Activated naive CD8-positive, alpha-beta T cell treated with anti-CD3 and anti-CD28 coated beads for 36 hours (primary cell): ENCODE results near the gene GALNT2. TPM values are rescaled to one million over a fixed set of nuclear protein-coding genes. Genes with fewer than 3 reads are reported as not detected.

ENCODE experiments used
- DNase-seq: peaks from one replicate; pipeline ENCODE4 v3.0.0; 2021
- H3K27ac Mint-ChIP-seq: one replicate; pipeline ENCODE4 v1.8.0; 2022; ENCODE audit warnings: mild to moderate bottlenecking, moderate library complexity, mixed read lengths
- H3K27me3 Mint-ChIP-seq: one replicate; pipeline ENCODE4 v1.8.0; 2022; ENCODE audit warnings: mild to moderate bottlenecking, mixed read lengths
- H3K36me3 Mint-ChIP-seq: one replicate; pipeline ENCODE4 v1.8.0; 2021; ENCODE audit warnings: mild to moderate bottlenecking, mixed read lengths
- H3K4me1 Mint-ChIP-seq: one replicate; pipeline ENCODE4 v1.8.0; 2021; ENCODE audit warnings: mixed read lengths
- H3K4me3 Mint-ChIP-seq: one replicate; pipeline ENCODE4 v1.8.0; 2022; ENCODE audit warnings: mild to moderate bottlenecking, moderate library complexity, mixed read lengths
- H3K9me3 Mint-ChIP-seq: one replicate; pipeline ENCODE4 v1.8.0; 2022; ENCODE audit warnings: mixed read lengths
- total RNA-seq, 2 experiments: library from RNA; stranded (reverse); gene quantifications; one replicate each; pipeline ENCODE4 v1.2.3, GENCODE V29; 2021

Gene GALNT2
- total RNA-seq, 2 experiments from 2014 or later = 46.5 to 48.2 TPM

DNA sequence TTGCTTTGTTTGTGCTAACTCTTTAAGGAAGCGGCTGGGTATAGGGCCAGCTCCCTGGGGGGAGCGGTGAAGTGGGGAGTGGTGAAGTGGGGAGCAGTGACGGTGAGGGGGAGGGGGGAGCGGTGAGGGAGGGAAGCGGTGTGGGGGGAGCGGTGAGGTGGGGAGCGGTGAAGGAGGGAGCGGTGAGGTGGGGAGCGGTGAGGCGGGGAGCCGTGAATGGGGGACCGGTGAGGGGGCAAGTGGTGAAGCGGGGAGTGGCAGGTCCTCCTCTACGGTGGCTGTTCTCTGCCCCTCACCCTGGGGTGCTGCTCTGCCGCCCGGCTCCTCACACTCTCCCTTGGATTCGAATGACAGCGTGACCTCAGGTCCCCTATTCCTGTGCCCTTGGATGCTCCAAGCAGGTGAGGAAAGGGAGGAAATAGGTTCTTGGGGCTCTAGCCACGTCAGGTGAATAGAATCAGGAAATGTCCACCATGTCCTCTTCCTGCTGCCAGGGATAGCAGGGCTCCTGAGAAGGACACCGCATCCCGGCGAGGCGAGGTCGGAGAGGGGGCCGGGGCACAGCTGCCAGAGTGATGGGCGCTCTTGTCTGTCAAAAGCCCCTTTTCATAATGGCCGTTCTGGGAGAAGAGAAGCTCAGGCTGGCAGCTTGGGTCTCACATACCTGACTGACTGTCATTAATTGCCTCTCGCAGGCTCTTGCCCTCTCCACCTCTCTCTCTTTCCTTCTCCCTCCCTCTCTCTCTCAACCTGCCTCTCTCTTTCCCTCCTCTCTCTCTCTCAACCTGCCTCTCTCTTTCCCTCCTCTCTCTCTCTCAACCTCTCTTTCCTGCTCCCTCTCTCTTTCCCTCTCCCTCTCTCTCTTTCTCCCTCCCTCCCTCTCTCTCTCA, 224.9 kb downstream of the GALNT2 start:
- DNase-seq = no peak
- Mint-ChIP-seq H3K4me1 (peaks cover 13% of the 10 kb centered on the region), H3K36me3 (no peaks in the 10 kb centered on the region), H3K4me3 (peak overlapping the region; percentile 42), H3K27me3 (peaks cover 26% of the 10 kb centered on the region), H3K27ac (no peak overlapping the region), H3K9me3 (no peaks in the 10 kb centered on the region)

DNA sequence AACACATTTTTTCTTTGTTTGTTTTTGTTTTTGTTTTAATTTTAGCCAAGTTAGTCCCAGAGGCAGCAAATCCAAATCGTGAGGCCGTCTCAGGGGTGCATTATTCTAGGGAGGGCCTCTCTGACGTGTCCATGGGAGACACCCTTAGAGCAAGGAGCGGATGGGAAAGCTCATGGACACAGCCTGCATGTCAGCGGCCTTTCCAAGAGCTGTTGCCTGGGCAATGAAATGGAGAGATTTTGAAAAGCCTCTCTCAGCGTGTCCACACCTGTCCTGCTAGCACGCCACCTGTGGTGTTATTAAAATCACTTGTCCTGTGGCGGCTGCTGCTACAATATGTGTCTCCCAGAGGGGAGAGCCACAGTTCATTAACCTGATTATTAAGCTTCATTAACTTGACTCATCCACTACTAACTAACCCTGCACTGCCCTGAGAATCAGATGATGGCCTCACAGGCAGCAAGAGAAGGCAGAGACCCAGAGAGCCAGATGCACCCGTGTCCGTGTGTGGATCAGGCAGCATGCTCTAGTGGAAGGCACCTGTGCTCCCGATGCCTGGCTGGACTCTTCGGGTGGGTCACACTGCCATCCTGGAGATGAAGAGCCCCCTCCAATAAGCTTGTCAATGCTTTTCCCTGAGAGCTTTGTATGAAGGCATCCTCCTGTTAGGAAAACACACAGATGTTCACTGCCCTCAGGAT, 225.8 kb downstream of the GALNT2 start:
- no peaks in the 10 kb centered on the region for H3K36me3 Mint-ChIP-seq
- no peak overlapping the region for H3K4me3 Mint-ChIP-seq
- H3K27ac Mint-ChIP-seq = no peak overlapping the region
- peaks cover 26% of the 10 kb centered on the region for H3K27me3 Mint-ChIP-seq
- no peak for DNase-seq
- peaks cover 13% of the 10 kb centered on the region for H3K4me1 Mint-ChIP-seq
- H3K9me3 Mint-ChIP-seq = no peaks in the 10 kb centered on the region

DNA sequence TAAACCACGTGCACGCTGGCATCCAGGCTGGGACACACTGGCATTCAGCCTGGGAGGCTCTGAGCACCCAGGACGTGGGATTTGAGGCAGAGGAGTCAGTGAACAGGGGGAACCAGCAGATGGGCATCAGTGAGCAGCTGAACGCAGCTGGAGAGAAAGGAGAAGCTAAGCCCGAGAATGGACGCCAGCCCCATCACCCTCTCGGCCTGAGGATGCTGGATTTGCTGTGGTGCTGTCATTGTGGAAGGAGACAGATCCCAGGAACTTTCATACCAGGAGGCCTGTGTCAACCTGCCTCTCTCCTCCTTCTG, 226.3 kb downstream of the GALNT2 start:
- no peak for DNase-seq
- Mint-ChIP-seq H3K4me1 (peaks cover 13% of the 10 kb centered on the region), H3K4me3 (no peak overlapping the region), H3K36me3 (no peaks in the 10 kb centered on the region), H3K27ac (no peak overlapping the region), H3K9me3 (no peaks in the 10 kb centered on the region), H3K27me3 (peaks cover 26% of the 10 kb centered on the region)

DNA sequence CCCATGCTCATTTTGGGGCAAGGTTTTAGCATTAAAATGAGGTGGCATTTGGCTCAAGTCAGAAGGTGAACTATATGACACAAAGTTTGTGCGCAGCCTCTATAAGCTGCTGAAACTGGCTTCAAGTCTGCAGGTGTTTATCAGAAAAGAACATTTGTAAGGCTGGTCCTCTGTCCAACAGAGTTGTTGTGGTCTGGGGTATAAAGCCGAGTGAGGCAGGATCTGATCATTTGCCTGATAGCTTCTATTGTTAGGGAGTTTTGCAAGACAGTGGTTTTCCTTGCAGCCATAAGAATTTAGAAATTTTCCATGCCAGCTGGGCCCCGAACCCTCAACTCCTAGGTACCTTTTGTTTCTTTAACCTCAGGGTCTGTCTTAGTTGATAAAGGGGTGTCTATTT, 228.3 kb downstream of the GALNT2 start:
- H3K9me3 Mint-ChIP-seq = no peaks in the 10 kb centered on the region
- peaks cover 13% of the 10 kb centered on the region for H3K4me1 Mint-ChIP-seq
- no peak overlapping the region for H3K4me3 Mint-ChIP-seq
- no peak overlapping the region for H3K27ac Mint-ChIP-seq
- DNase-seq = no peak
- peaks cover 26% of the 10 kb centered on the region for H3K27me3 Mint-ChIP-seq
- H3K36me3 Mint-ChIP-seq = no peaks in the 10 kb centered on the region

DNA sequence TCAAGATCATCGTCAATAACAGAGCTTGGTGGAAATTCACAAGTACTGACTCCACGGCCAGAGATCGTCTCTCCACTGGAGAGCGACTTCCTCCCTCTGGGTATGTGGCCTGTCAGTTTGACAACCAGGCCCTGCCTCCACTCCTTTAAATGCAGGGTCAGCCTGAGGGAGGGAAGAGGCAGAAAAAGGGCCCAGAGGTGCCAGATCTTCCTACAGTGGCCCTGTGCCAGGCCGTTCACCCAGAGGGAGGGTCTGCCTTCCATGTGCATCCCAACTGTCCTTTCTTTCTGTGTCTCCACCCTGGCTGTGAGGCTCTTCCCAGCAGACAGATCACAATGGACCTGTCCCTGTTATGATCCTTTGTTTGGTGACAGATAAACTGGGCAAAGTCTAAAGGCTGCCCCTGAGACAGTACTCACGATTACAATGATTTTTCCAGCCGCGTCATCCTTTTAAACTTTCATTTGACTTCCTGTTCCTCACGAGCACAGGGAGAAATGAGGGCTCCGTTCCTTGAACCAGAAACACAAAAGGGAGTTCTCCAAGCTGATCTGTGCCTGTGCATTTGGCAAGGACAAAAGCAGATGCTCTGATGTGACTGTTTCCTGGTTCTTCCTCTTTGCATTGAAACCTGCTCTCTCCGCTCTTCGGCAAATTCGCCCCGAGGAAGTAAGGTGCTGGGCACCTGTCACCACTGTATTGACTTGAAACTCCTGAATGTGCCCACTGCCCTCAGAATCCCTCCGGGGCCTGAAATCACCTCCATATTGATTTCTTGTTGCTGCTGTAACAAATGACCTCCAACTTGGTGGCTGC, 232.4 kb downstream of the GALNT2 start:
- DNase-seq = no peak
- H3K27me3 Mint-ChIP-seq = no peaks in the 10 kb centered on the region
- H3K4me3 Mint-ChIP-seq = no peak overlapping the region
- peaks cover 14% of the 10 kb centered on the region for H3K4me1 Mint-ChIP-seq
- H3K36me3 Mint-ChIP-seq = no peaks in the 10 kb centered on the region
- H3K27ac Mint-ChIP-seq = no peak overlapping the region
- H3K9me3 Mint-ChIP-seq = no peaks in the 10 kb centered on the region

DNA sequence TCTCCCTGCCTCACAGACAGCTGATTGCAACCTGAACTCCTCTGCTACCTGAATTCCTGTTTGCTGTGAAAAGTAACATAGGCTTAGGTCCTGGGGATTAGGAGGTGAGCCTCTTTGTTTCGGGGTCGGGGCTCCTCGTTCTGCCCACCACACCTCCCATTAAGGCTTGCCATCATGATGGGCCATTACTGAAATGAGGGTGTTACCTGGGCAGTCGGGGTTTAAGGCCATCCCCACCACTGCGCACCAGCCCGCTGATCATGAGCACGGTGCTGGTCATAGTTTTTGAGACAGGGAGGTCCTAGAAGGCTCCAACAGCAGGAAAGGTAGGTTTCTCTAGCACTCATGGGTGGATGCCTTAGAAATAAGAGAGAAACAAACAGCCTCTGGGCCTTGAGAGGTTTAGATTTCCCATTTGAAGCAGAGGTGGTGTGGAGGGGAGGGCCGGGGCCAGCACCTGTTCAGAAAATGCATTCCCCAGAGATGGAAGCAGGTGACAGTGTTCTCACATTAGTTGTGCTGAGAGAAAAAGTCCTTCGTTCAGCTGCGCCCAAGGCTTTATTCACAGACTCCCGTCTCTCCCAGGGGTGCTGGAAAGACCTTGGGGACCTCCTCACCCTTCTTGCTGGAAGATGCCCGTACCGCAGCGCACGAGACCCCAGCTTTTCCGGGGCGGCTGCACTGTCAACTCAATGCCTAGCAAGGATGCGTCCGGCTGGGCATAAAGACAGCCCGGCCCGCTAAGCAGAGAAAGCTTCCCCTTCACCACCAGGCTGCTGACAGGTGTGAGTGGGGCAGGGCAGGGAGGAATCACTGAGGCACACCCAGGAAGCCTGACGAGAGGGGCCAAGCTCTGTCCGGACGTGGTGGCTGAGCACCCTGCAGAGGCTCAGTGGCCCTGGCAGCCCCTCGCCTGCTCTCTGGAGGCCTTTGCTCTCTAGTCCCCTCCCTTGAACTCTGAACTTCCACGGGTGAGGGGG, 233.6 kb downstream of the GALNT2 start:
- H3K36me3 Mint-ChIP-seq = no peaks in the 10 kb centered on the region
- no peak for DNase-seq
- peaks cover 14% of the 10 kb centered on the region for H3K4me1 Mint-ChIP-seq
- no peak overlapping the region for H3K27ac Mint-ChIP-seq
- H3K27me3 Mint-ChIP-seq = no peaks in the 10 kb centered on the region
- H3K4me3 Mint-ChIP-seq = no peak overlapping the region
- no peaks in the 10 kb centered on the region for H3K9me3 Mint-ChIP-seq

DNA sequence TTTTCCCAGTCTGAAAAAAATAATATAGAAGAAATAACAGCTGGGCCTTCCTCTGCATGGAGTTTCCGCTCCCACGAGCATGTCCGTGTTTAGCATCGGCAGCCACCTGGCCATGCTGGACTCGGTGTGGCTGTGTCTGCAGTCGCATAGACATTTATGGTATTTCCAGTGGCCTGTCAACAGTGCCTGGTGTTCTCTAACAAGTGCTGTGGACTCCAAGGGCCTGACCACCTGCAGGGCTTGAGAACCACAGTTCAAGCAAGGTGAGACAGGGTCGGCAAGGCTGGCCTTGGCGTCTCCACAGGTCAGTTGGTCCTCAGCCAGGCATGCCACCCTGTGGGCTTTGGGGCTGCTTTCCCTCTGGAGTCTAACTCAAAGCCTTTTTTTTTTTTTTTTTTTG, 234.3 kb downstream of the GALNT2 start:
- H3K27ac Mint-ChIP-seq = no peak overlapping the region
- H3K36me3 Mint-ChIP-seq = no peaks in the 10 kb centered on the region
- no peaks in the 10 kb centered on the region for H3K9me3 Mint-ChIP-seq
- no peaks in the 10 kb centered on the region for H3K27me3 Mint-ChIP-seq
- no peak overlapping the region for H3K4me3 Mint-ChIP-seq
- no peak for DNase-seq
- H3K4me1 Mint-ChIP-seq = peaks cover 18% of the 10 kb centered on the region

DNA sequence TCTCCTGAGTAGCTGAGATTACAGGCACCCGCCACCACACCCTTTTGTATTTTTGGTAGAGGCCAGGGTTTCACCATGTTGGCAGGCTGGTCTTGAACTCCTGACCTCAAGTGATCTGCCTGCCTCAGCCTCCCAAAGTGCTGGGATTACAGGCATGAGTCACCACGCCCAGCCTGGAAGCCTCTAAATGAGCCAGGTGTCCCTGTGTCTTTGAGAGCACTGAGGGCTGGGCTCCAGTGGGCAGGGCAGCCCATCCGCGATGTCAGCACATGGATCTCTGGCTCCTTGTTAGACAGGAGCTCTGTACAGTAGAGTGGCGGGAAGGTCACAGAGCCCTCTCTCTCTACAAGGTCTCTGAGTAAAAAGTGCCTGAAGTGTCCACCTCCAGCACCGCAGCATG, 234.8 kb downstream of the GALNT2 start:
- Mint-ChIP-seq H3K4me1 (peaks cover 19% of the 10 kb centered on the region), H3K27me3 (no peaks in the 10 kb centered on the region), H3K9me3 (no peaks in the 10 kb centered on the region), H3K4me3 (no peak overlapping the region), H3K27ac (no peak overlapping the region), H3K36me3 (no peaks in the 10 kb centered on the region)
- DNase-seq = no peak

DNA sequence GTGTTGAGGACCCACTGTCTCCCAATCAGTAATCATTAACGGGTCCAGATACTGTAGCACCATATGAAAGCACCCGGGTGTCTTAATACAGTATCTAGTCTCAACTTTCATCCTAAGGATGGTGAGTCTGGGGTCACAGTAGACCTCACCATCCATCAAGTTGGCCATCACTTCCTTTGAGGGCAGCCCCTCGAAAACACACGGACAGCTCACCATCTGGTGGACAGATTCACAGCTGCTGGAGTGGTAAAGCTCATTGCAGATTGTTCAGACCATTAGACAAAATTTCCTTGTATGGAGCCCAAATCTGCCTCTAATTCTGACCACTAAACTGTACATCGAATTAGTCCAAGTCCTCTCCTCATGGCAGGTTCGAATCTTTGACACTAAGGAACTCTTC, 236.0 kb downstream of the GALNT2 start:
- Mint-ChIP-seq H3K27me3 (no peaks in the 10 kb centered on the region), H3K27ac (no peak overlapping the region), H3K9me3 (no peaks in the 10 kb centered on the region), H3K4me1 (peaks cover 22% of the 10 kb centered on the region), H3K4me3 (no peak overlapping the region), H3K36me3 (no peaks in the 10 kb centered on the region)
- no peak for DNase-seq

DNA sequence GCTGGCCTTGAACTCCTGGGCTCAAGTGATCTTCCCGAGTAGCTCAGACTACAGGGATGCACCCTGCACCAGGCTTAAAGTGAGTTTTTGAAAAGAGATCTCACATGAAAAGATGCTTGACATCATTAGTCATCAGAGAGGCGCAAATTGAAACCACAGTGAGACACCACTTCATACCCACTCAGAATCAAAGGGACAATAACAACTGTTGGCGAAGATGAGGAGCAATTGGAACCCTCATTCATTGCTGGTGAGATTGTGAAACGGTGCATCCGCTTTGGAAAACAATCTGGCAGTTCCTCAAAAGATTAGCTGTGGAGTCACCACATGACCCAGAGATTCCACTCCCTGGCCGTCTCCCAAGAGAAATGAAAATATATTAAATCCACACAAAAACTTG, 236.8 kb downstream of the GALNT2 start:
- peaks cover 22% of the 10 kb centered on the region for H3K4me1 Mint-ChIP-seq
- no peak for DNase-seq
- no peaks in the 10 kb centered on the region for H3K9me3 Mint-ChIP-seq
- H3K27ac Mint-ChIP-seq = no peak overlapping the region
- H3K4me3 Mint-ChIP-seq = no peak overlapping the region
- H3K36me3 Mint-ChIP-seq = no peaks in the 10 kb centered on the region
- H3K27me3 Mint-ChIP-seq = no peaks in the 10 kb centered on the region

DNA sequence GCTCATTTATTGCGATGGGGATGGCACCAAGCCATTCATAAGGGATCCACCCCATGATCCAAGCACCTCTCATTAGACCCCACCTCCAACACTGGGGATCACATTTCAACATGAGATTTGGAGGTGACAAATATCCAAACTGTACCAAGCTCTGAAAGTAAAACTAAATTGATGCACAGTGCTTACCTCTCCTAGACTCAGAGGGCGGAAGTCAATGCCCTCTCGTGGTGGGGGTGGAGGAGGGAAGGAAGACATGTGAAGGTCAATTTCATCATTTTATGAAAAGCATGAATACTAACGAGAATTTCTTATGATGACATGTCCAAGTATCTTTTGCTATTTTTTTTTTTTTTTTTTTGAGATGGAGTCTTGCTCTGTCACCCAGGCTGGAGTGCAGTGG, 239.1 kb downstream of the GALNT2 start:
- Mint-ChIP-seq H3K4me3 (no peak overlapping the region), H3K4me1 (peaks cover 24% of the 10 kb centered on the region), H3K9me3 (no peaks in the 10 kb centered on the region), H3K27me3 (peaks cover 3% of the 10 kb centered on the region), H3K36me3 (no peaks in the 10 kb centered on the region), H3K27ac (no peak overlapping the region)
- DNase-seq = peak; percentile 56

DNA sequence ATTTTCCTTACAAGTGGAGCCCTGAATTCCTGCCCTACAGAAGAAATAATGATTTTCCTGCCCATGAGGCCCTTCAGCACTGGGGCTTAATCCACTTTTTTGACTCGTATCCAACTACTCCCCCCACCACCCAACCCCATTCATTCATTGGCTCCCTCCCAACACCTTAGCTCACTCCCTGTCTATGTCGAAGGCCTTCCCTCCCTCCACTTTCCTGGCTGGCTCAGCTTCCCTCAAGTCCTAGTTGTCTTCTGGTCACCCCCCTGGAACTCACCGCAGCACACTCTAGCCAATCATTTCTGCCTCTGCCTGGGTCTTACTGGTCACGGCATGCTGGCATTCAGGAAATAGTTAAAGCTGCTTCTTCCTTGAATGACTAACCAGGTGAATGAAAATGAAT, 240.2 kb downstream of the GALNT2 start:
- no peak for DNase-seq
- Mint-ChIP-seq H3K27me3 (peaks cover 3% of the 10 kb centered on the region), H3K36me3 (no peaks in the 10 kb centered on the region), H3K9me3 (no peaks in the 10 kb centered on the region), H3K4me1 (peaks cover 24% of the 10 kb centered on the region), H3K27ac (peak overlapping the region; percentile 13), H3K4me3 (no peak overlapping the region)

DNA sequence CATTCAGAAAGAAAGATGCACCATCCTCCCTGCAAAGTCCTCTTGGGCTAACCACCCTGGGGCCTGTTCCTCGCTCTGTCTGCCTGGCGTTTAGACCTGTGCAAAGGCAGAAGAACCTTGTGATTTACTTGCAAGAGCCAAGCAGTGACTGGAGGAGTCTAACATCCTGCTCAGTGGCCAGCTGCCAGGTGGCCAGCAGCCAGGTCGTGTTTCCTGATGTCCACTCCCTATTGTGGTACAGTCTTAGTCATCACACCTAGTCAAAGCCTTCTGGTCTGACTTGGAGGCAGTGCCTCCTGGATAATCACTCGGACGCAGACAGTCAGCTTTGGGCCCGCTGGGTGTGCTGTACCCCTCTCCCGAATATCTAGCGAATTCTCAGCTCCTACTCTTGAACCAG, 241.0 kb downstream of the GALNT2 start:
- Mint-ChIP-seq H3K9me3 (no peaks in the 10 kb centered on the region), H3K27me3 (peaks cover 6% of the 10 kb centered on the region), H3K4me3 (no peak overlapping the region), H3K27ac (no peak overlapping the region), H3K36me3 (no peaks in the 10 kb centered on the region), H3K4me1 (peaks cover 24% of the 10 kb centered on the region)
- DNase-seq = no peak

DNA sequence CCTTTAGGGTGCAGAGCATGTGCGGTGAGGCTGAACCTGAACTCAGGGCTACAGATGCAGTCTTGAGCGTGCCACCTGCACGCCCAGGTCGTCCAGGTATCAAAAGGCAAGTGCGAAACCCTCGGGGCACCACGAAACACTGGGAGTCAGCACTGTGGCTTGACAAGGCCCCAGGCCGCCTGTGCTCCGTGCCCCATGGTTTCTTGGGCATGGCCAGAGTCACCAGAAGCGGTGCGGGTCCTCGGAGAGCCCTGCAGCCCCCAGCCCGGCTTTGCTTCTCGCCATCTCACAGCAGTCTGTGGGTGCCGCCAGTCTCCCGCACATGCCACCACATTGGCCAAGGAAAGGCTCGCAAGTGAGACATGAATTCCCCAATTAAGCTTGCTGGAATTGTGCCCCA, 241.8 kb downstream of the GALNT2 start:
- no peak overlapping the region for H3K27ac Mint-ChIP-seq
- H3K4me1 Mint-ChIP-seq = peaks cover 16% of the 10 kb centered on the region

More for the DNA sequence above, 241.8 kb downstream of the GALNT2 start:
- no peaks in the 10 kb centered on the region for H3K36me3 Mint-ChIP-seq
- peaks cover 8% of the 10 kb centered on the region for H3K27me3 Mint-ChIP-seq
- DNase-seq = no peak
- no peak overlapping the region for H3K4me3 Mint-ChIP-seq
- H3K9me3 Mint-ChIP-seq = no peaks in the 10 kb centered on the region
